Pancreas (tissue), 10 donors: ENCODE measurements around the gene BOK. TPM values are rescaled to one million over a fixed set of nuclear protein-coding genes. Genes with fewer than 3 reads are reported as not detected.

Experiments
- ATAC-seq, 4 donors: fragments of 200-7000 bp; cut with Tn5 transposase; one replicate each; pipeline versions ENCODE4 v1.8.0 to v1.9.1; 2020; ENCODE audit warnings: mild to moderate bottlenecking in 4 of 4, moderate library complexity in 4 of 4
- DNase-seq, 6 donors: peaks; one replicate each; pipeline ENCODE4 v3.0.0-alpha.2; 2020
- FAIRE-seq: peaks from 2 replicates; lab custom pipeline; 2012; peaks lifted over from hg19 to GRCh38; lab: Jason Lieb, UNC
- H3K27ac ChIP-seq, 4 donors: fragments of 200-600 bp; sonication (generic); 1 replicate in 3 of 4; 2 replicates in 1 of 4; pipeline versions ENCODE4 v1.5.0 to v1.8.0; 2020
- H3K27me3 ChIP-seq, 4 donors: fragments of 200-600 bp; one replicate each; pipeline ENCODE4 v1.8.0; 2021
- H3K36me3 ChIP-seq, 3 donors: fragments of 200-600 bp; sonication (generic) in 1 of 3; one replicate each; pipeline versions ENCODE4 v1.5.0 to v1.8.0; 2020 to 2021
- H3K4me1 ChIP-seq, 3 donors: fragments of 200-600 bp; one replicate each; pipeline ENCODE4 v1.8.0; 2021
- H3K4me3 ChIP-seq, 4 donors: fragments of 200-600 bp; sonication (generic) in 2 of 4; one replicate each; pipeline versions ENCODE4 v1.5.0 to v1.8.0; 2020 to 2021
- H3K9me3 ChIP-seq, 4 donors: fragments of 200-600 bp; one replicate each; pipeline ENCODE4 v1.8.0; 2021
- CTCF ChIP-seq, 4 donors: fragments of 200-600 bp; sonication (generic) in 3 of 4; IDR thresholded peaks; one replicate each; pipeline versions ENCODE4 v1.5.0 to v1.8.0; 2021; ENCODE audit warnings: antibody characterized with exemption in 4 of 4
- WGBS, 2 donors: extraction: QIAGEN DNeasy Blood & Tissue Kit; methylation state at CpG; one replicate each; pipeline ENCODE4 v1.1.7; 2013; 5-methylcytosine and 5-hydroxymethylcytosine counted together
- intact Hi-C, 3 donors: fragments of 100-400 bp; cut with DNase I; formaldehyde crosslinking; loops; one replicate each; pipeline versions ENCODE4 v1.11.1 to v1.14.2; 2022
- polyA plus RNA-seq, 2 donors: library from polyadenylated mRNA; stranded (reverse); fragments of 200-250 nt; gene quantifications; one replicate each; pipeline ENCODE4 v1.2.3, GENCODE V29; 2013
- total RNA-seq, 6 donors: library from RNA; stranded (reverse); fragmentation: NEBNext Ultra II Directional in 4 of 6; extraction: Animal tissue kit (Norgen Biotek cat#: 25700) in 4 of 6; gene quantifications; one replicate each; pipeline versions ENCODE4 v1.2.1 to v1.2.4, GENCODE V29; 2021 to 2023
- donor health status: healthy with polysubstance abuse.
- donor health status: DM: no; HTN: no; CAD: no; lungs with moderate emphysema.
- donor health status: DM: no; HTN: no; CAD: no.
- donor health status: control.
- donor health status: control.
- donor health status: Bipolar disorder and iron deficiency.
- donor health status: DM: yes; HTN: yes; CAD: no.
- donor health status: DM: no; HTN: no; CAD: no.
- donor health status: DM: no; HTN: no; CAD: no.
- donor health status: DM: yes; HTN: yes; CAD: no.

Gene BOK
- total and polyA plus RNA-seq, 8 donors: 10.0 to 24.8 (median 11.6) TPM

GRCh38 chr2:241620419-241620769 is 61.8 kb downstream of the BOK start:
- no peaks in the 10 kb centered on the region for H3K4me1 ChIP-seq
- FAIRE-seq (no peak), DNase-seq (no peak), ATAC-seq (no peak)
- H3K9me3 ChIP-seq: no peaks in the 10 kb centered on the region
- intact Hi-C loops: no loop called here
- no peak overlapping the region for H3K4me3 ChIP-seq
- TF ChIP-seq CTCF (IDR thresholded peaks at IDR 0.05): no peak
- WGBS, 2 donors: 96 to 97% methylated on average over 6 of the region's 6 CpGs
- no peak overlapping the region for H3K27ac ChIP-seq
- no peaks in the 10 kb centered on the region for H3K27me3 ChIP-seq
- no peaks in the 10 kb centered on the region for H3K36me3 ChIP-seq

Other genes with a start within 250 kb of the BOK start
- 100 to 1,000 TPM; 733 to 996 (median 775) TPM for gene HDLBP, start 243.1 kb upstream of the BOK start, total RNA-seq
- gene HDLBP, start 243.1 kb upstream of the BOK start, polyA plus RNA-seq: 100 to 1,000 TPM; 273 to 346 TPM
- 100 to 1,000 TPM; 149 to 245 (median 204) TPM for gene SEPTIN2, start 242.8 kb upstream of the BOK start, total RNA-seq
- 100 to 1,000 TPM; 106 to 158 TPM for gene SEPTIN2, start 242.8 kb upstream of the BOK start, polyA plus RNA-seq
- 10 to 100 TPM; 16.9 to 44.9 (median 24.2) TPM for gene FARP2, start 202.5 kb upstream of the BOK start, total RNA-seq
- gene FARP2, start 202.5 kb upstream of the BOK start, polyA plus RNA-seq: 10 to 100 TPM; 26.2 to 35.3 TPM
- 100 to 1,000 TPM in 1 of 6 donors, 10 to 100 TPM in 5; 60.6 to 103 (median 71.7) TPM for gene STK25, start 50.2 kb upstream of the BOK start, total RNA-seq
- gene STK25, start 50.2 kb upstream of the BOK start, polyA plus RNA-seq: 100 to 1,000 TPM; 265 to 282 TPM
- gene THAP4, start 78.4 kb downstream of the BOK start, total RNA-seq: 10 to 100 TPM; 22.4 to 28.7 (median 25.8) TPM
- 10 to 100 TPM; 37.4 to 42.9 TPM for gene THAP4, start 78.4 kb downstream of the BOK start, polyA plus RNA-seq
- 10 to 100 TPM; 22.8 to 65.2 (median 30.4) TPM for gene ATG4B, start 78.9 kb downstream of the BOK start, total RNA-seq
- 100 to 1,000 TPM in 1 of 2 donors, 10 to 100 TPM in 1; 64.6 to 107 TPM for gene ATG4B, start 78.9 kb downstream of the BOK start, polyA plus RNA-seq
- gene DTYMK, start 128.1 kb downstream of the BOK start, total RNA-seq: 1 to 10 TPM; 3.7 to 9.4 (median 7.0) TPM
- 10 to 100 TPM in 1 of 2 donors, 1 to 10 TPM in 1; 9.8 to 11.0 TPM for gene DTYMK, start 128.1 kb downstream of the BOK start, polyA plus RNA-seq
- gene ING5, start 143.3 kb downstream of the BOK start, total RNA-seq: 10 to 100 TPM; 14.1 to 28.1 (median 20.7) TPM
- gene ING5, start 143.3 kb downstream of the BOK start, polyA plus RNA-seq: 10 to 100 TPM; 42.8 to 63.9 TPM
- 10 to 100 TPM; 14.9 to 30.5 (median 20.6) TPM for gene D2HGDH, start 175.9 kb downstream of the BOK start, total RNA-seq
- gene D2HGDH, start 175.9 kb downstream of the BOK start, polyA plus RNA-seq: 100 to 1,000 TPM in 1 of 2 donors, 10 to 100 TPM in 1; 93.1 to 116 TPM
- not detected for gene GAL3ST2, start 218.1 kb downstream of the BOK start, total RNA-seq
- gene GAL3ST2, start 218.1 kb downstream of the BOK start, polyA plus RNA-seq: not detected